NCI-H1930 (cell line): ENCODE measurements around the gene DUSP6.
A peak's percentile ranks its signal among the peaks of the same experiment; 100 is the strongest.
"Not testable (repeated sequence)": the region's sequence is repeated elsewhere in the genome, so short reads cannot be mapped to it uniquely, and the experiment has no call there.

Source experiments
- DNase-seq, 2 experiments: peaks; one replicate each; lab custom pipeline; 2025; lab: John Stamatoyannopoulos, UW

DUSP6 gene

GRCh38 chr12:89351489-89352241 lies 636 bp downstream of the DUSP6 start:
- peak; percentile 17 to 32 for DNase-seq

GRCh38 chr12:89350630-89351488 lies 1.4 kb downstream of the DUSP6 start:
- no peak for DNase-seq

- DNase-seq: no peak
Observed at GRCh38 chr12:89350260-89350629, 2.1 kb downstream of the DUSP6 start.

GRCh38 chr12:89349814-89350213 lies 2.5 kb downstream of the DUSP6 start:
- DNase-seq: no peak

- no peak for DNase-seq
Observed at GRCh38 chr12:89348894-89349699, 3.2 kb downstream of the DUSP6 start.

- DNase-seq: no peak
Observed at GRCh38 chr12:89347325-89347829, 4.9 kb downstream of the DUSP6 start.

- DNase-seq: no peak
Observed at GRCh38 chr12:89346741-89347324, 5.5 kb downstream of the DUSP6 start.

- peak in 1 of 2 experiments; percentile 32 for DNase-seq
Observed at GRCh38 chr12:89345830-89346740, 6.2 kb downstream of the DUSP6 start.

GRCh38 chr12:89345376-89345775 lies 6.9 kb downstream of the DUSP6 start:
- DNase-seq: no peak

GRCh38 chr12:89344862-89345202 lies 7.5 kb downstream of the DUSP6 start:
- DNase-seq: no peak

GRCh38 chr12:89344043-89344861 lies 8.0 kb downstream of the DUSP6 start:
- DNase-seq: no peak

GRCh38 chr12:89343127-89343526 lies 9.2 kb downstream of the DUSP6 start:
- DNase-seq: no peak

- no peak for DNase-seq
Observed at GRCh38 chr12:89340861-89341260, 11.4 kb downstream of the DUSP6 start.

GRCh38 chr12:89339526-89339925 lies 12.8 kb downstream of the DUSP6 start:
- no peak for DNase-seq

GRCh38 chr12:89337136-89337535 lies 15.2 kb downstream of the DUSP6 start:
- not testable (repeated sequence) for DNase-seq

- no peak for DNase-seq
Observed at GRCh38 chr12:89335452-89336244, 16.7 kb downstream of the DUSP6 start.

GRCh38 chr12:89334548-89335169 lies 17.6 kb downstream of the DUSP6 start:
- DNase-seq: no peak

GRCh38 chr12:89333564-89334252 lies 18.6 kb downstream of the DUSP6 start:
- no peak for DNase-seq
